K562 (cell line): ENCODE results near the gene KCNJ9. TPM values are rescaled to one million over a fixed set of nuclear protein-coding genes. Genes with fewer than 3 reads are reported as not detected.
A peak's percentile ranks its signal among the peaks of the same experiment; 100 is the strongest.

ENCODE experiments used
- CBX3 ChIP-seq, 2 experiments: IDR thresholded peaks; 1 replicate in 1 of 2; 2 replicates in 1 of 2; pipeline ENCODE4 v1.6.1; 2012; ENCODE audit warnings: inconsistent platforms in 2 of 2, low read length in 2 of 2, borderline replicate concordance in 1 of 2, control low read depth in 1 of 2
- DEAF1 ChIP-seq: fragments of 450-650 bp; formaldehyde crosslinking; IDR thresholded peaks from 2 replicates; pipeline ENCODE4 v1.4.0; 2020; ENCODE audit warnings: mild to moderate bottlenecking, moderate library complexity
- DPF2 ChIP-seq: fragments of 450-650 bp; IDR thresholded peaks from 2 replicates; pipeline ENCODE4 v1.6.1; 2016
- FOSL1 ChIP-seq: fragments of 200-800 bp; sonication (Bioruptor generic); conservative IDR thresholded peaks from 2 replicates; pipeline ENCODE4 v1.6.1; 2016; ENCODE audit warnings: missing genetic modification characterization, missing compliant biosample characterization
- FOXA3 ChIP-seq, 2 experiments: fragments of 450-650 bp in 1 of 2; sonication (generic) in 1 of 2; formaldehyde crosslinking; IDR thresholded peaks in 1 of 2; conservative IDR thresholded peaks in 1 of 2; 2 replicates each; pipeline versions ENCODE4 v1.4.0 to v1.8.0; 2020 to 2022; ENCODE audit warnings: mild to moderate bottlenecking in 2 of 2, missing genetic modification reagents in 1 of 2
- GABPA ChIP-seq: fragments of 200-800 bp; sonication (Bioruptor generic); conservative IDR thresholded peaks from 2 replicates; pipeline ENCODE4 v1.6.1; 2016; ENCODE audit warnings: low read depth, missing genetic modification characterization, missing compliant biosample characterization
- MEIS2 ChIP-seq: fragments of 450-650 bp; IDR thresholded peaks from 2 replicates; pipeline ENCODE4 v1.6.1; 2014; ENCODE audit warnings: mild to moderate bottlenecking; ENCODE audit not compliant: partially characterized antibody
- MXI1 ChIP-seq: IDR thresholded peaks from 2 replicates; pipeline ENCODE4 v1.6.1; 2011; ENCODE audit warnings: low read depth, mild to moderate bottlenecking, improper control_type of control experiment, low read length
- MYNN ChIP-seq, 2 experiments: sonication (generic); formaldehyde crosslinking in 1 of 2; IDR thresholded peaks; 2 replicates each; pipeline versions ENCODE4 v1.5.0 to v1.6.1; 2016 to 2020; ENCODE audit warnings: antibody characterized with exemption in 1 of 2, missing genetic modification reagents in 1 of 2
- SIN3A ChIP-seq, 2 experiments: fragments of 150-350 bp in 1 of 2; IDR thresholded peaks; 2 replicates each; pipeline ENCODE4 v1.6.1; 2011 to 2016; ENCODE audit warnings: borderline replicate concordance in 2 of 2, low read depth in 2 of 2, low read length in 2 of 2, mild to moderate bottlenecking in 2 of 2, moderate library complexity in 2 of 2; ENCODE audit not compliant: control insufficient read depth in 1 of 2
- SMARCA4 ChIP-seq: fragments of 450-650 bp; IDR thresholded peaks from 2 replicates; pipeline ENCODE4 v1.6.1; 2016
- ZNF41 ChIP-seq: fragments of 250-450 bp; sonication (Bioruptor Pico); conservative IDR thresholded peaks from 2 replicates; pipeline ENCODE4 v1.4.0; 2020; ENCODE audit warnings: mild to moderate bottlenecking
- polyA plus RNA-seq, 8 experiments: library from polyadenylated mRNA; depleted of rRNA in 4 of 8; stranded (reverse) in 5 of 8; unstranded in 3 of 8; fragments of >200 nt; fragmentation: Nextera tagmentation in 2 of 8; fragmentation: Illumina TruSeq in 1 of 8; extraction: Ambion mirVana in 2 of 8; extraction: Trizol in 1 of 8; gene quantifications; 2 replicates each; pipeline versions ENCODE4 v1.2.1 to v1.2.3, GENCODE V29; 2011 to 2014; ENCODE audit warnings: inconsistent platforms in 1 of 8, missing spikeins in 1 of 8
- total RNA-seq, 7 experiments: library from RNA; depleted of rRNA in 6 of 7; stranded (reverse); fragments of >200 nt in 6 of 7; fragmentation: Illumina TruSeq in 2 of 7; extraction: Trizol in 2 of 7; gene quantifications; 2 replicates each; pipeline versions ENCODE4 v1.2.1 to v1.2.3, GENCODE V29; 2011 to 2021; ENCODE audit warnings: low replicate concordance in 1 of 7
- TF ChIP-seq, protein P1 (sequence below): fragments of 250-450 bp; sonication (Bioruptor Pico); IDR thresholded peaks from 2 replicates; pipeline ENCODE4 v1.5.0; 2021
- TF ChIP-seq, protein P2 (sequence below): fragments of 250-450 bp; sonication (Bioruptor Pico); IDR thresholded peaks from 2 replicates; pipeline ENCODE4 v1.4.0; 2020; ENCODE audit warnings: mild to moderate bottlenecking, moderate library complexity
- TF ChIP-seq, protein P3 (sequence below): fragments of 200-800 bp; sonication (Bioruptor generic); IDR thresholded peaks from 2 replicates; pipeline ENCODE4 v1.6.1; 2016; ENCODE audit warnings: missing genetic modification characterization, missing compliant biosample characterization
- TF ChIP-seq, protein P4 (sequence below): fragments of 450-650 bp; IDR thresholded peaks from 2 replicates; pipeline ENCODE4 v1.6.1; 2017; ENCODE audit warnings: mild to moderate bottlenecking, moderate library complexity

The KCNJ9 gene
- total and polyA plus RNA-seq, 9 of the 15 experiments (the other 6 are each of a cell fraction or from before 2014, with no cell fraction given) = not detected

- TF ChIP-seq DEAF1 (CRISPR knock-in tag) (peak; percentile 83), MYNN (IDR thresholded peaks at IDR 0.05) (no peak), MYNN (CRISPR knock-in tag; IDR thresholded peaks at IDR 0.05) (no peak), CBX3 (IDR thresholded peaks at IDR 0.05; ENCODE audit: borderline replicate concordance in 1 of 2, low read length in 2 of 2) (peak in 1 of 2 experiments; percentile 44; a peak in 1 of 3 replicates), MEIS2 (peak; percentile 11), FOSL1 (tag) (no peak), SMARCA4 (0 out of 2 replicates have a peak, but pooled peaks have one; percentile 33), FOXA3 (CRISPR knock-in tag; conservative IDR thresholded peaks at IDR 0.05 in 1 of 2, IDR thresholded peaks at IDR 0.05 in 1 of 2) (no peak), GABPA (tag) (no peak), ZNF41 (no peak), SIN3A (IDR thresholded peaks at IDR 0.05; ENCODE audit: borderline replicate concordance in 2 of 2, control insufficient read depth in 1 of 2, low read depth in 2 of 2, low read length in 2 of 2) (no peak), MXI1 (no peak), DPF2 (peak; percentile 68; the same call in 1 of the 2 replicates)
- TF ChIP-seq, protein P1, sequence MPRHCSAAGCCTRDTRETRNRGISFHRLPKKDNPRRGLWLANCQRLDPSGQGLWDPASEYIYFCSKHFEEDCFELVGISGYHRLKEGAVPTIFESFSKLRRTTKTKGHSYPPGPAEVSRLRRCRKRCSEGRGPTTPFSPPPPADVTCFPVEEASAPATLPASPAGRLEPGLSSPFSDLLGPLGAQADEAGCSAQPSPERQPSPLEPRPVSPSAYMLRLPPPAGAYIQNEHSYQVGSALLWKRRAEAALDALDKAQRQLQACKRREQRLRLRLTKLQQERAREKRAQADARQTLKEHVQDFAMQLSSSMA (CRISPR knock-in tag) = no peak
- TF ChIP-seq, protein P2, sequence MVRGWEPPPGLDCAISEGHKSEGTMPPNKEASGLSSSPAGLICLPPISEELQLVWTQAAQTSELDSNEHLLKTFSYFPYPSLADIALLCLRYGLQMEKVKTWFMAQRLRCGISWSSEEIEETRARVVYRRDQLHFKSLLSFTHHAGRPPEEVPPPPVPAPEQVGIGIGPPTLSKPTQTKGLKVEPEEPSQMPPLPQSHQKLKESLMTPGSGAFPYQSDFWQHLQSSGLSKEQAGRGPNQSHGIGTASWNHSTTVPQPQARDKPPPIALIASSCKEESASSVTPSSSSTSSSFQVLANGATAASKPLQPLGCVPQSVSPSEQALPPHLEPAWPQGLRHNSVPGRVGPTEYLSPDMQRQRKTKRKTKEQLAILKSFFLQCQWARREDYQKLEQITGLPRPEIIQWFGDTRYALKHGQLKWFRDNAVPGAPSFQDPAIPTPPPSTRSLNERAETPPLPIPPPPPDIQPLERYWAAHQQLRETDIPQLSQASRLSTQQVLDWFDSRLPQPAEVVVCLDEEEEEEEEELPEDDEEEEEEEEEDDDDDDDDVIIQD (CRISPR knock-in tag) = no peak
- TF ChIP-seq, protein P3, sequence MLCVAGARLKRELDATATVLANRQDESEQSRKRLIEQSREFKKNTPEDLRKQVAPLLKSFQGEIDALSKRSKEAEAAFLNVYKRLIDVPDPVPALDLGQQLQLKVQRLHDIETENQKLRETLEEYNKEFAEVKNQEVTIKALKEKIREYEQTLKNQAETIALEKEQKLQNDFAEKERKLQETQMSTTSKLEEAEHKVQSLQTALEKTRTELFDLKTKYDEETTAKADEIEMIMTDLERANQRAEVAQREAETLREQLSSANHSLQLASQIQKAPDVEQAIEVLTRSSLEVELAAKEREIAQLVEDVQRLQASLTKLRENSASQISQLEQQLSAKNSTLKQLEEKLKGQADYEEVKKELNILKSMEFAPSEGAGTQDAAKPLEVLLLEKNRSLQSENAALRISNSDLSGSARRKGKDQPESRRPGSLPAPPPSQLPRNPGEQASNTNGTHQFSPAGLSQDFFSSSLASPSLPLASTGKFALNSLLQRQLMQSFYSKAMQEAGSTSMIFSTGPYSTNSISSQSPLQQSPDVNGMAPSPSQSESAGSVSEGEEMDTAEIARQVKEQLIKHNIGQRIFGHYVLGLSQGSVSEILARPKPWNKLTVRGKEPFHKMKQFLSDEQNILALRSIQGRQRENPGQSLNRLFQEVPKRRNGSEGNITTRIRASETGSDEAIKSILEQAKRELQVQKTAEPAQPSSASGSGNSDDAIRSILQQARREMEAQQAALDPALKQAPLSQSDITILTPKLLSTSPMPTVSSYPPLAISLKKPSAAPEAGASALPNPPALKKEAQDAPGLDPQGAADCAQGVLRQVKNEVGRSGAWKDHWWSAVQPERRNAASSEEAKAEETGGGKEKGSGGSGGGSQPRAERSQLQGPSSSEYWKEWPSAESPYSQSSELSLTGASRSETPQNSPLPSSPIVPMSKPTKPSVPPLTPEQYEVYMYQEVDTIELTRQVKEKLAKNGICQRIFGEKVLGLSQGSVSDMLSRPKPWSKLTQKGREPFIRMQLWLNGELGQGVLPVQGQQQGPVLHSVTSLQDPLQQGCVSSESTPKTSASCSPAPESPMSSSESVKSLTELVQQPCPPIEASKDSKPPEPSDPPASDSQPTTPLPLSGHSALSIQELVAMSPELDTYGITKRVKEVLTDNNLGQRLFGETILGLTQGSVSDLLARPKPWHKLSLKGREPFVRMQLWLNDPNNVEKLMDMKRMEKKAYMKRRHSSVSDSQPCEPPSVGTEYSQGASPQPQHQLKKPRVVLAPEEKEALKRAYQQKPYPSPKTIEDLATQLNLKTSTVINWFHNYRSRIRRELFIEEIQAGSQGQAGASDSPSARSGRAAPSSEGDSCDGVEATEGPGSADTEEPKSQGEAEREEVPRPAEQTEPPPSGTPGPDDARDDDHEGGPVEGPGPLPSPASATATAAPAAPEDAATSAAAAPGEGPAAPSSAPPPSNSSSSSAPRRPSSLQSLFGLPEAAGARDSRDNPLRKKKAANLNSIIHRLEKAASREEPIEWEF (CRISPR knock-in tag) = no peak
- TF ChIP-seq, protein P4, sequence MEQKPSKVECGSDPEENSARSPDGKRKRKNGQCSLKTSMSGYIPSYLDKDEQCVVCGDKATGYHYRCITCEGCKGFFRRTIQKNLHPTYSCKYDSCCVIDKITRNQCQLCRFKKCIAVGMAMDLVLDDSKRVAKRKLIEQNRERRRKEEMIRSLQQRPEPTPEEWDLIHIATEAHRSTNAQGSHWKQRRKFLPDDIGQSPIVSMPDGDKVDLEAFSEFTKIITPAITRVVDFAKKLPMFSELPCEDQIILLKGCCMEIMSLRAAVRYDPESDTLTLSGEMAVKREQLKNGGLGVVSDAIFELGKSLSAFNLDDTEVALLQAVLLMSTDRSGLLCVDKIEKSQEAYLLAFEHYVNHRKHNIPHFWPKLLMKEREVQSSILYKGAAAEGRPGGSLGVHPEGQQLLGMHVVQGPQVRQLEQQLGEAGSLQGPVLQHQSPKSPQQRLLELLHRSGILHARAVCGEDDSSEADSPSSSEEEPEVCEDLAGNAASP = no peak
These were observed 19.8 kb downstream of the KCNJ9 start (continued) for GRCh38 chr1:160101037-160101716.
